ENCODE measurements around the gene ANKRD2.

GRCh38 chr10:97539523-97540200 is 32.9 kb upstream of the ANKRD2 start:
- no peak for TF ChIP-seq EZH2phosphoT487 (IDR thresholded peaks at IDR 0.05; ENCODE audit: borderline replicate concordance)
- no peak for TF ChIP-seq CTCF (conservative IDR thresholded peaks at IDR 0.05; ENCODE audit: low read length)

Data from Loucy (cell line).